ENCODE data around the gene MPO. TPM values are rescaled to one million over a fixed set of nuclear protein-coding genes. Genes with fewer than 3 reads are reported as not detected.

Gene MPO
- polyA plus RNA-seq, 2 of the 4 experiments (the other 2 are of a cell fraction): not detected

- H3K9me3 ChIP-seq: no peaks in the 10 kb centered on the region
- POLR2A ChIA-PET: no interaction called here
- H3K4me2 ChIP-seq: no peak overlapping the region
- TF ChIP-seq EHF (CRISPR knock-in tag; IDR thresholded peaks at IDR 0.05) (no peak), GATA3 (IDR thresholded peaks at IDR 0.05; ENCODE audit: borderline replicate concordance) (no peak), MAX (IDR thresholded peaks at IDR 0.05) (no peak), CHD4 (IDR thresholded peaks at IDR 0.05; ENCODE audit: borderline replicate concordance) (no peak), SREBF2 (IDR thresholded peaks at IDR 0.05) (no peak), ZC3H11A (IDR thresholded peaks at IDR 0.05) (no peak), HMGXB4 (CRISPR knock-in tag; IDR thresholded peaks at IDR 0.05; ENCODE audit: borderline replicate concordance) (no peak), FOSL2 (IDR thresholded peaks at IDR 0.05) (no peak), FOSL2 (CRISPR knock-in tag; IDR thresholded peaks at IDR 0.05) (no peak)
- FAIRE-seq (no peak), DNase-seq (ENCODE audit: low read depth in 1 of 2, low spot score in 1 of 2) (no peak), ATAC-seq (no peak)
- no peak overlapping the region for H3K4me3 ChIP-seq
- CTCF ChIA-PET: interaction anchor here (0.5 to 11.3 kb wide), 21 partner anchors 12 to 699 kb away, joined by 3 to 165 read pairs (median 4); partner anchors contain the start of gene RNF43
- H3K4me1 ChIP-seq: no peaks in the 10 kb centered on the region
- 71% methylated on average over 12 of the region's 14 CpGs for WGBS (ENCODE audit: missing lambda C conversion rate)
- H3K27ac ChIP-seq: no peak overlapping the region
These were observed 24.2 kb upstream of the MPO start for GRCh38 chr17:58304750-58305486.

- 32% methylated on average over 10 of the region's 10 CpGs for WGBS (ENCODE audit: missing lambda C conversion rate)
- FAIRE-seq: no peak
- ChIA-PET CTCF (interaction anchor here (0.5 to 11.3 kb wide), 27 partner anchors 10 to 700 kb away, joined by 3 to 165 read pairs (median 4); partner anchors contain the start of gene RNF43), POLR2A (no interaction called here)
- peak; percentile 70 to 90; a peak in 5 of 6 replicates for ATAC-seq
- TF ChIP-seq ATOH8 (CRISPR knock-in tag; IDR thresholded peaks at IDR 0.05; ENCODE audit: low read depth) (no peak), TP53 (CRISPR knock-in tag; IDR thresholded peaks at IDR 0.05) (no peak), TFCP2L1 (CRISPR knock-in tag; IDR thresholded peaks at IDR 0.05) (no peak), HOXB5 (CRISPR knock-in tag; IDR thresholded peaks at IDR 0.05) (no peak), NPAS2 (CRISPR knock-in tag; IDR thresholded peaks at IDR 0.05; ENCODE audit: borderline replicate concordance) (no peak), HMGXB4 (CRISPR knock-in tag; IDR thresholded peaks at IDR 0.05; ENCODE audit: borderline replicate concordance) (no peak), PBX3 (IDR thresholded peaks at IDR 0.05) (no peak), RAD21 (conservative IDR thresholded peaks at IDR 0.05 in 1 of 2, IDR thresholded peaks at IDR 0.05 in 1 of 2) (peak; percentile 30 to 55; a peak in 3 of 5 replicates), EP300 (IDR thresholded peaks at IDR 0.05) (no peak), ELK1 (IDR thresholded peaks at IDR 0.05; ENCODE audit: low read depth, low read length) (no peak), POLR2A (IDR thresholded peaks at IDR 0.05; ENCODE audit: low read length) (no peak), USF2 (IDR thresholded peaks at IDR 0.05) (no peak), CTCF (IDR thresholded peaks at IDR 0.05) (peak; percentile 59), CEBPB (IDR thresholded peaks at IDR 0.05) (no peak), SMC3 (IDR thresholded peaks at IDR 0.05) (peak; percentile 60)
- DNase-seq (ENCODE audit: low read depth in 1 of 2, low spot score in 1 of 2): peak; percentile 63 to 93
- Histone ChIP-seq H3K27ac (no peak overlapping the region), H3K4me2 (no peak overlapping the region), H3K9me3 (0 out of 3 replicates have a peak, but pooled peaks cover under 1% of the 10 kb centered on the region), H3K4me1 (no peaks in the 10 kb centered on the region), H3K4me3 (no peak overlapping the region)
These were observed 23.4 kb upstream of the MPO start for GRCh38 chr17:58303971-58304749.

All from A549 (cell line).